HepG2 (cell line): ENCODE measurements around the gene EZH1. TPM values are rescaled to one million over a fixed set of nuclear protein-coding genes. Genes with fewer than 3 reads are reported as not detected.

Source experiments
- FLYWCH1 ChIP-seq: sonication (generic); formaldehyde crosslinking; IDR thresholded peaks from 2 replicates; pipeline ENCODE4 v1.8.1; 2023; ENCODE audit warnings: mild to moderate bottlenecking, missing genetic modification reagents
- KAT2B ChIP-seq: fragments of 150-350 bp; IDR thresholded peaks from 2 replicates; pipeline ENCODE4 v1.6.1; 2014; ENCODE audit warnings: low read depth, low read length, borderline replicate concordance
- KLF12 ChIP-seq: sonication (generic); formaldehyde crosslinking; IDR thresholded peaks from 2 replicates; pipeline ENCODE4 v1.4.0; 2020; ENCODE audit warnings: missing genetic modification reagents, borderline replicate concordance
- MBNL3 ChIP-seq: fragments of 250-450 bp; sonication (Bioruptor Pico); conservative IDR thresholded peaks from 2 replicates; pipeline ENCODE4 v1.8.0; 2022; ENCODE audit warnings: mild to moderate bottlenecking, inconsistent platforms
- NCOR1 ChIP-seq: fragments of 200-600 bp; sonication (generic); IDR thresholded peaks from 2 replicates; pipeline ENCODE4 v1.7.0; 2017; ENCODE audit warnings: antibody characterized with exemption, low read length, borderline replicate concordance
- PRPF4 ChIP-seq: fragments of 200-400 bp; formaldehyde crosslinking; IDR thresholded peaks from 2 replicates; pipeline ENCODE4 v1.6.1; 2016; ENCODE audit warnings: low read length, low read depth; ENCODE audit not compliant: poor library complexity, severe bottlenecking
- RARA ChIP-seq: IDR thresholded peaks from 2 replicates; pipeline ENCODE4 v1.6.1; 2016; ENCODE audit warnings: missing genetic modification reagents, missing compliant biosample characterization
- RELA ChIP-seq: sonication (generic); formaldehyde crosslinking; IDR thresholded peaks from 2 replicates; pipeline ENCODE4 v1.4.0; 2020; ENCODE audit warnings: missing genetic modification reagents
- RFXANK ChIP-seq: IDR thresholded peaks from 2 replicates; pipeline ENCODE4 v1.6.1; 2016
- ZBTB20 ChIP-seq: sonication (generic); formaldehyde crosslinking; IDR thresholded peaks from 2 replicates; pipeline ENCODE4 v1.8.1; 2023; ENCODE audit warnings: missing genetic modification reagents, low read depth, mild to moderate bottlenecking, borderline replicate concordance
- ZFP37 ChIP-seq: sonication (generic); formaldehyde crosslinking; IDR thresholded peaks from 2 replicates; pipeline ENCODE4 v1.4.0; 2020; ENCODE audit warnings: missing genetic modification reagents, borderline replicate concordance
- ZKSCAN1 ChIP-seq: fragments of 150-350 bp; IDR thresholded peaks from 2 replicates; pipeline ENCODE4 v1.6.1; 2014; ENCODE audit warnings: low read length
- ZNF30 ChIP-seq: sonication (generic); formaldehyde crosslinking; IDR thresholded peaks from 2 replicates; pipeline ENCODE4 v1.5.0; 2020; ENCODE audit warnings: mild to moderate bottlenecking, missing genetic modification reagents
- ZNF432 ChIP-seq: sonication (generic); formaldehyde crosslinking; IDR thresholded peaks from 2 replicates; pipeline ENCODE4 v1.5.0; 2020; ENCODE audit warnings: missing genetic modification reagents, mild to moderate bottlenecking, borderline replicate concordance
- ZNF44 ChIP-seq: sonication (generic); formaldehyde crosslinking; IDR thresholded peaks from 2 replicates; pipeline ENCODE4 v1.5.1; 2020; ENCODE audit warnings: mild to moderate bottlenecking, missing genetic modification reagents
- ZNF605 ChIP-seq: sonication (generic); formaldehyde crosslinking; IDR thresholded peaks from 2 replicates; pipeline ENCODE4 v1.8.0; 2022; ENCODE audit warnings: mild to moderate bottlenecking, missing genetic modification reagents
- ZNF780A ChIP-seq: sonication (generic); formaldehyde crosslinking; IDR thresholded peaks from 2 replicates; pipeline ENCODE4 v1.8.0; 2022; ENCODE audit warnings: mild to moderate bottlenecking, missing genetic modification reagents, moderate library complexity
- ZSCAN12 ChIP-seq: sonication (generic); formaldehyde crosslinking; IDR thresholded peaks from 2 replicates; pipeline ENCODE4 v1.9.0; 2021; ENCODE audit warnings: mild to moderate bottlenecking, missing genetic modification reagents
- ZSCAN21 ChIP-seq: sonication (generic); formaldehyde crosslinking; IDR thresholded peaks from 2 replicates; pipeline ENCODE4 v1.8.0; 2022; ENCODE audit warnings: mild to moderate bottlenecking, missing genetic modification reagents, moderate library complexity, borderline replicate concordance
- polyA plus RNA-seq, 8 experiments: library from polyadenylated mRNA; depleted of rRNA in 3 of 8; stranded (reverse) in 7 of 8; unstranded in 1 of 8; fragments of >200 nt; fragmentation: Illumina TruSeq in 4 of 8; extraction: Trizol in 4 of 8; gene quantifications; 2 replicates each; pipeline versions ENCODE4 v1.2.1 to v1.2.3, GENCODE V29; 2011 to 2016; ENCODE audit warnings: low read depth in 4 of 8, missing spikeins in 1 of 8, mixed read lengths in 1 of 8; ENCODE audit not compliant: insufficient read depth in 1 of 8
- total RNA-seq, 5 experiments: library from RNA; depleted of rRNA; stranded (reverse); fragments of >200 nt; fragmentation: Illumina TruSeq; extraction: Trizol; gene quantifications; 2 replicates each; pipeline ENCODE4 v1.2.3, GENCODE V29; 2016; ENCODE audit warnings: low read depth in 1 of 5
- TF ChIP-seq, protein P1 (sequence below): IDR thresholded peaks from 2 replicates; pipeline ENCODE4 v1.4.0; 2020; ENCODE audit warnings: mild to moderate bottlenecking, missing genetic modification reagents
- TF ChIP-seq, protein P2 (sequence below): sonication (generic); formaldehyde crosslinking; IDR thresholded peaks from 2 replicates; pipeline ENCODE4 v1.8.1; 2023; ENCODE audit warnings: mild to moderate bottlenecking, moderate library complexity, missing genetic modification reagents
- TF ChIP-seq, protein P3 (sequence below): fragments of 450-650 bp; IDR thresholded peaks from 2 replicates; pipeline ENCODE4 v1.6.1; 2016
- TF ChIP-seq, protein P4 (sequence below): sonication (generic); formaldehyde crosslinking; IDR thresholded peaks from 2 replicates; pipeline ENCODE4 v1.5.1; 2020; ENCODE audit warnings: mild to moderate bottlenecking, missing genetic modification reagents, moderate library complexity

EZH1 gene
- total and polyA plus RNA-seq, 2 of the 13 experiments (the other 11 are each of a cell fraction or from before 2014, with no cell fraction given): 11.6 to 24.0 TPM

DNA sequence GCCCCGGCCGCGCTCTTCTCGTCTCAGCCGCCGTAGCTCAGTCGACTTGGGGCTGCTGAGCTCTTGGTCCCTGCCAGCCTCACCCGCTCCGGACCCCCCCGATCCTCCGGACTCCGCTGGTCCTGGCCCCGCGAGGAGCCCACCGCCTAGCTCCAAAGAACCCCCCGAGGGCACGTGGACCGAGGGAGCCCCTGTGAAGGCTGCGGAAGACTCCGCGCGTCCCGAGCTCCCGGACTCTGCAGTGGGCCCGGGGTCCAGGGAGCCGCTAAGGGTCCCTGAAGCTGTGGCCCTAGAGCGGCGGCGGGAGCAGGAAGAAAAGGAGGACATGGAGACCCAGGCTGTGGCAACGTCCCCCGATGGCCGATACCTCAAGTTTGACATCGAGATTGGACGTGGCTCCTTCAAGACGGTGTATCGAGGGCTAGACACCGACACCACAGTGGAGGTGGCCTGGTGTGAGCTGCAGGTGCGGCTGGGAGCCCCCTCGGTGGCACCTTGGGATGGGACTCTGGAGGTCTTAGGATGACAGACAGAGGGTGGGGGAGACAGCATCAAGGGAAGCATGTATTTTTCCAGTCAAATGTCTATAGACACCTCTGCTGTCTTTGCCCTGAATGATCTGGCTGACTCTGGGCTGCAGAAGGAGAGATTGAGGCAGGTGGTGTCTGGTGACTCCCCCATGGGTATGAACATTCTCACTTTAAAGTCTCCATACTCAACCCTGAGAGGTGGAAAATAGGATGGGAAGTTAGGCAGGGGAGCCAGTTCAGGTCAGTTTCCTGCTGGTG lies 36.2 kb upstream of the EZH1 start (continued):
- TF ChIP-seq ZNF605 (no peak), ZNF432 (no peak), PRPF4 (no peak), RELA (CRISPR knock-in tag) (no peak), RARA (CRISPR knock-in tag) (no peak), MBNL3 (CRISPR knock-in tag) (no peak), RFXANK (CRISPR knock-in tag) (no peak), ZSCAN12 (CRISPR knock-in tag) (no peak), KAT2B (no peak), ZKSCAN1 (no peak), ZSCAN21 (no peak), ZNF44 (CRISPR knock-in tag) (no peak), ZFP37 (CRISPR knock-in tag) (no peak), ZNF780A (CRISPR knock-in tag) (no peak), KLF12 (CRISPR knock-in tag) (0 out of 2 replicates have a peak, but pooled peaks have one; percentile 21), ZNF30 (CRISPR knock-in tag) (0 out of 2 replicates have a peak, but pooled peaks have one; percentile 22), ZBTB20 (CRISPR knock-in tag) (peak; percentile 21; the same call in 1 of the 2 replicates), NCOR1 (no peak), FLYWCH1 (no peak)
- TF ChIP-seq, protein P1, sequence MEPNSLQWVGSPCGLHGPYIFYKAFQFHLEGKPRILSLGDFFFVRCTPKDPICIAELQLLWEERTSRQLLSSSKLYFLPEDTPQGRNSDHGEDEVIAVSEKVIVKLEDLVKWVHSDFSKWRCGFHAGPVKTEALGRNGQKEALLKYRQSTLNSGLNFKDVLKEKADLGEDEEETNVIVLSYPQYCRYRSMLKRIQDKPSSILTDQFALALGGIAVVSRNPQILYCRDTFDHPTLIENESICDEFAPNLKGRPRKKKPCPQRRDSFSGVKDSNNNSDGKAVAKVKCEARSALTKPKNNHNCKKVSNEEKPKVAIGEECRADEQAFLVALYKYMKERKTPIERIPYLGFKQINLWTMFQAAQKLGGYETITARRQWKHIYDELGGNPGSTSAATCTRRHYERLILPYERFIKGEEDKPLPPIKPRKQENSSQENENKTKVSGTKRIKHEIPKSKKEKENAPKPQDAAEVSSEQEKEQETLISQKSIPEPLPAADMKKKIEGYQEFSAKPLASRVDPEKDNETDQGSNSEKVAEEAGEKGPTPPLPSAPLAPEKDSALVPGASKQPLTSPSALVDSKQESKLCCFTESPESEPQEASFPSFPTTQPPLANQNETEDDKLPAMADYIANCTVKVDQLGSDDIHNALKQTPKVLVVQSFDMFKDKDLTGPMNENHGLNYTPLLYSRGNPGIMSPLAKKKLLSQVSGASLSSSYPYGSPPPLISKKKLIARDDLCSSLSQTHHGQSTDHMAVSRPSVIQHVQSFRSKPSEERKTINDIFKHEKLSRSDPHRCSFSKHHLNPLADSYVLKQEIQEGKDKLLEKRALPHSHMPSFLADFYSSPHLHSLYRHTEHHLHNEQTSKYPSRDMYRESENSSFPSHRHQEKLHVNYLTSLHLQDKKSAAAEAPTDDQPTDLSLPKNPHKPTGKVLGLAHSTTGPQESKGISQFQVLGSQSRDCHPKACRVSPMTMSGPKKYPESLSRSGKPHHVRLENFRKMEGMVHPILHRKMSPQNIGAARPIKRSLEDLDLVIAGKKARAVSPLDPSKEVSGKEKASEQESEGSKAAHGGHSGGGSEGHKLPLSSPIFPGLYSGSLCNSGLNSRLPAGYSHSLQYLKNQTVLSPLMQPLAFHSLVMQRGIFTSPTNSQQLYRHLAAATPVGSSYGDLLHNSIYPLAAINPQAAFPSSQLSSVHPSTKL (CRISPR knock-in tag): peak; percentile 49; the same call in 1 of the 2 replicates
- TF ChIP-seq, protein P2, sequence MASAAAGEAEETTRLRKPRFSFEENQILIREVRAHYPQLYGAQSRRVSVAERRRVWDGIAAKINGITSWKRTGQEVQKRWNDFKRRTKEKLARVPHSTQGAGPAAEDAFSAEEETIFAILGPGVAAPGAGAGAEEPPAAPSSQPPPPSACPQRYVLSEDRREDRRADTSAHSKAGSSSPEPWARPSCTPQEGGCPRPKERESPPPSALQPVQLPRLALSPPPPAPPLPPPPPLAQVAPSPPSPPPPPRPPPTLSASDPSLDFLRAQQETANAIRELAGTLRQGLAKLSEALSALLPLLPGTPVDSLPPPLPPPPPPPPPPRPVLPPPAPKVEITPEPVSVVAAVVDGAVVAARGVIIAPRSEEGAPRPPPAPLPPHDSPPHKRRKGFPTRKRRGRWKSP: 0 out of 2 replicates have a peak, but pooled peaks have one; percentile 24
- TF ChIP-seq, protein P3, sequence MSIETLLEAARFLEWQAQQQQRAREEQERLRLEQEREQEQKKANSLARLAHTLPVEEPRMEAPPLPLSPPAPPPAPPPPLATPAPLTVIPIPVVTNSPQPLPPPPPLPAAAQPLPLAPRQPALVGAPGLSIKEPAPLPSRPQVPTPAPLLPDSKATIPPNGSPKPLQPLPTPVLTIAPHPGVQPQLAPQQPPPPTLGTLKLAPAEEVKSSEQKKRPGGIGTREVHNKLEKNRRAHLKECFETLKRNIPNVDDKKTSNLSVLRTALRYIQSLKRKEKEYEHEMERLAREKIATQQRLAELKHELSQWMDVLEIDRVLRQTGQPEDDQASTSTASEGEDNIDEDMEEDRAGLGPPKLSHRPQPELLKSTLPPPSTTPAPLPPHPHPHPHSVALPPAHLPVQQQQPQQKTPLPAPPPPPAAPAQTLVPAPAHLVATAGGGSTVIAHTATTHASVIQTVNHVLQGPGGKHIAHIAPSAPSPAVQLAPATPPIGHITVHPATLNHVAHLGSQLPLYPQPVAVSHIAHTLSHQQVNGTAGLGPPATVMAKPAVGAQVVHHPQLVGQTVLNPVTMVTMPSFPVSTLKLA: no peak
- TF ChIP-seq, protein P4, sequence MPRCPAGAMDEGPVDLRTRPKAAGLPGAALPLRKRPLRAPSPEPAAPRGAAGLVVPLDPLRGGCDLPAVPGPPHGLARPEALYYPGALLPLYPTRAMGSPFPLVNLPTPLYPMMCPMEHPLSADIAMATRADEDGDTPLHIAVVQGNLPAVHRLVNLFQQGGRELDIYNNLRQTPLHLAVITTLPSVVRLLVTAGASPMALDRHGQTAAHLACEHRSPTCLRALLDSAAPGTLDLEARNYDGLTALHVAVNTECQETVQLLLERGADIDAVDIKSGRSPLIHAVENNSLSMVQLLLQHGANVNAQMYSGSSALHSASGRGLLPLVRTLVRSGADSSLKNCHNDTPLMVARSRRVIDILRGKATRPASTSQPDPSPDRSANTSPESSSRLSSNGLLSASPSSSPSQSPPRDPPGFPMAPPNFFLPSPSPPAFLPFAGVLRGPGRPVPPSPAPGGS: no peak
